Loucy (cell line): ENCODE measurements around the gene UBXN6.

Experiments used
- CTCF ChIP-seq: fragments of 200-600 bp; sonication (generic); conservative IDR thresholded peaks from 2 replicates; pipeline ENCODE4 v1.5.1; 2014; ENCODE audit warnings: mild to moderate bottlenecking, antibody characterized with exemption, low read length
- EZH2phosphoT487 ChIP-seq: fragments of 200-600 bp; IDR thresholded peaks from 2 replicates; pipeline ENCODE4 v1.6.1; 2018; ENCODE audit warnings: antibody characterized with exemption, mild to moderate bottlenecking, moderate library complexity, borderline replicate concordance

GRCh38 chr19:4504891-4505569 lies 47.4 kb upstream of the UBXN6 start:
- no peak for TF ChIP-seq CTCF
- TF ChIP-seq EZH2phosphoT487, result no peak
